Right renal pelvis (tissue), 4 donors: ENCODE data around the gene NOLC1. TPM values are rescaled to one million over a fixed set of nuclear protein-coding genes. Genes with fewer than 3 reads are reported as not detected.
"Not testable (repeated sequence)": the region's sequence is repeated elsewhere in the genome, so short reads cannot be mapped to it uniquely, and the experiment has no call there.

ENCODE experiments used
- DNase-seq, 4 donors: peaks; one replicate each; pipeline ENCODE4 v3.0.0-alpha.2; 2013; ENCODE audit warnings: low read depth in 4 of 4, low spot score in 3 of 4, missing footprints in 1 of 4
- polyA plus RNA-seq, 4 donors: library from polyadenylated mRNA; unstranded; fragments of 120-200 nt; gene quantifications; one replicate each; pipeline ENCODE4 v1.2.1, GENCODE V29; 2013; ENCODE audit not compliant: insufficient read length in 4 of 4

NOLC1 gene
- polyA plus RNA-seq, 4 donors = 92.7 to 105 (median 97.3) TPM

- no peak for DNase-seq
Observed at GRCh38 chr10:102150970-102151773, 1.0 kb upstream of the NOLC1 start.

DNA sequence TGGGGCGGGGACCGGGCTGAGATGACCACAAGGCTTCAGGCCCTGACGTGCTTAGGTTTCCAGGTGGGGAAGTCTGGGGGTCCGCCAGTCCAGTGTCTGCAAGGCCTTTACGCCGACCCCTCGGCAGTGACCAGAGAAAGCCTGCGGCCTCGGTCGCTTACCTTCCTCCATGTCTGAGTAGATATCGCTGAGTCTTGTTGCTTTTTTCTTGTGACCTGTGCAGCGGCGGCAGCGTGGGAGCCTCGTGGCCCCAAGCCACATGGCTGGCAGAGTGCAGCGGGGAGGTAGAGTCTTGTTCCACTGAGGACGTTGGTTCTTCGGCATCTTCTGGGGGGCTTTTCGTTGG is 329 bp downstream of the NOLC1 start:
- no peak for DNase-seq

- no peak for DNase-seq
Observed at GRCh38 chr10:102153093-102153620, 968 bp downstream of the NOLC1 start.

DNA sequence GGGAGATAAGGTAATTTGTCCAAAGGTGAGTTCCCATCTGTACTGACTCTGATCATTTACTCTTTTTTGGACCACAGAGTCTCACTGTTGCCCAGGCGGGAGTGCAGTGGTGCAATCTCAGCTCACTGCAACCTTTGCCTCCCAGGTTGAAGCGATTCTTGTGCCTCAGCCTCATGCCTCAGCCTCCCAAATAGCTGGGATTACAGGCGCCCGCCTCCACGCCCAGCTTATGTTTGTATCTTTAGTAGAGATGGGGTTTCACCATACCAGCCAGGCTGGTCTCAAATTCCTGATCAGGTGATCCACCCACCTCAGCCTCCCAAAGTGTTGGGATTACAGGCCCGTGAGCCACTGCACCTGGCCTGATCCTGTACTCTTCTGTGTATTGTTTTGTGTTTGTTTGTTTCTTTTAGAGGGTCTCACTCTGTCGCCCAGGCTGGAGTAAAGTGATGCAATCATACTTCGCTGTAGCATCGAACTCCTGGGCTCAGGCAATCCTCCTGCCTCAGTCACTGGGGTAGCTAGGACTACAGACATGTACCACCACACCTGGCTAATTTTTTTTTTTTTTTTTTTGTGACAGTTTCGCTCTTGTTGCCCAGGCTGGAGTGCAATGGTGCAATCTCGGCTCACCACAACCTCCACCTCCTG is 2.4 kb downstream of the NOLC1 start:
- DNase-seq = no peak

DNA sequence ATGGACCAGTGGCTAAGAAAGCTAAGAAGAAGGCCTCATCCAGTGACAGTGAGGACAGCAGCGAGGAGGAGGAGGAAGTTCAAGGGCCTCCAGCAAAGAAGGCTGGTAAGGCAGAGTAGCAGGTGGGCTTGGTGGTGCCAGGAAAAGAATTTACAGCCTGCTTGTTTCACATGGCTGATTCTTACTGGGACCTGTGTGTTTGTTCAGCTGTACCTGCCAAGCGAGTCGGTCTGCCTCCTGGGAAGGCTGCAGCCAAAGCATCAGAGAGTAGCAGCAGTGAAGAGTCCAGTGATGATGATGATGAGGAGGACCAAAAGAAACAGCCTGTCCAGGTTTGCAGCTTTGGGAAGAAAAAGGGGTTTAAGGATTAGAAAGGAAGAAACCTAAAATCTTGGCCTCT is 5.0 kb downstream of the NOLC1 start:
- DNase-seq = no peak

GRCh38 chr10:102159051-102159597 is 6.9 kb downstream of the NOLC1 start:
- no peak for DNase-seq

- no peak for DNase-seq
Observed at GRCh38 chr10:102159831-102160230, 7.6 kb downstream of the NOLC1 start.

- DNase-seq = no peak
Observed at GRCh38 chr10:102163342-102163989, 11.3 kb downstream of the NOLC1 start.

DNA sequence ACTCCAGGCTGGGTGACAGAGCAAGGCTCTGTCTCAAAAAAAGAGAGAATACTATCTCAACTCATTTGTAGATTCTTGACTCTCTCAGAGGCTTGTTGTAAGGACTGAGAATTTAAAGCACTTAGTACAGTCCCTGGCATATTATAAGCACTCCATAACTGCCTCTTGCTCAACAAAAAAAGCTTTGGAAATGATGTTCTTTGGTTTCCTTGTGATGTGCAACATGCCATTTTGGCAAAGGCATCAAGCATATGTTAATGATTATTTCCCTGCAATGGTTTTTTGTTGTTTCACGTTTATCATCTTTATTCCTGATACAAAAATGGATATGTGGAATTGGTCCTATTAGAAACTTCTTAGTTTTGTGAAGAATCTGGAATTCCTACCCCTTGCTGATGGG is 15.7 kb downstream of the NOLC1 start:
- DNase-seq = no peak

DNA sequence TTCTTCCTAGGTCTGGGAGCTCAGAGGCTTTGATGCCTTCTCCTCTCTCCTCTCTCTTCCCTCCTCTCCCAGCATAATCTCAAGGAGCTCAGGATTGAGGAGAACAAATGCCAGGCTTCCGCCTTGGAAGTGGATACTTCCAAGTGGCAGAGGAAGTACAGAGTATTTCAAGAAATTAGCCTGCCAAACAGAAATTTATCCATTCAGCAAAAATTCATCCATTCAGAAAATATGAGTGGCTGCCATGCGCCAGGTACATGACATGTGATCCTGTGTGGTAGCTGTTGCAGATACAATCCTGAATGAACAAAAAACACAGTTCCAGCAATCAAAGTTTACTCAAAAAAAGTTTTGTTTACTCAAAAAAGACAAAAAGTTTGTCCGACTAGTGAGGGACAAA is 18.4 kb downstream of the NOLC1 start:
- DNase-seq = no peak

DNA sequence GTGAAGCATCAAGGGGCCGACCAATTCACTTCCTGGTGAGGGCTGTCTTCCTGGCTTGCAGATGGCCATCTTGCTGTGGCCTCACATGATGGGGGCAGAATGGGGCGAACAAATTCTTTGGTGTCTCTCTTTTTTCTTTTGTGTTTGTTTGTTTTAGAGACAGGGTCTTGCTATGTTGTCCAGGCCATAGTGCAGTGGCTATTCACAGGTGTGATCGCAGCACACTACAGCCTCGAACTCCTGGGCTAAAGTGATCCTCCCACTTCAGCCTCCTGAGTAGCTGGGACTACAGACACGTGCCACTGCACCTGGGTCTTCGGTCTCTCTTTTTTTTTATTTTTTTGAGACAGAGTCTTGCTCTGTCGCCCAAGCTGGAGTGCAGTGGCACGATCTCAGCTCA is 20.1 kb downstream of the NOLC1 start:
- no peak for DNase-seq

DNA sequence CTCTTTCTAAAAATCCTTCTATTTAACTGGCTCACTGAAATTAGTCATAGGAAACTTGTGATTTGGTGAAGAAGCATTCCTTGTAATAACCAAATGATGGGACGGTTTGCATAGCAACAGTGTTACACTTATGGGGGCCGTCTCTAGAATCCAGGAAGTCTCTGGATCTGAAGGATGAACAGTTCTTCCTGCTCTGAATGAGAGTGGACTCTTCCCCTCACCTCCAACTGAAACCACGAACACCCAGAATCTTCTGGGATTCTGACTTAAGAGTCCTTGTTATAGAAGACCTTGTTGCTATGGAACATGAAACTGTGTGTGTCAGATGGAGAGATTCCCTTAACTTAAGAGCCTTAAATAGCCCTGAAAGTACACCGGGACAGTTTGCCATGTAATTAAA is 23.2 kb downstream of the NOLC1 start:
- DNase-seq = no peak

DNA sequence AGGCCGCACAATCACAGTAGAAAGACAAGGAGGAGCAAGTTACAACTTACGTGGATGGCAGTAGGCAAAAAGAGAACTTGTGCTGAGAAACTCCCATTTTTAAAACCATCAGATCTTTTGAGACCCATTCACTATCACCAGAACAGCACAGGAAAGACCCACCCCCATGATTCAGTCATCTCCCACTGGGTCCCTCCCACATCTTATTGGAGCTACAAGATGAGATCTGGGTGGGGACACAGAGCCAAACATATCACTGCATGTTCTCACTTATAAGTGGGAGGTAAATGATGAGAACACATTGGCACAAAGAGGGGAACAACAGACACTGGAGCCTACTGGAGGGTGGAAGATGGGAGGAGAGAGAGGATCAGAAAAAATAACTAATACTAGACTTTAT is 32.4 kb downstream of the NOLC1 start:
- DNase-seq = no peak

DNA sequence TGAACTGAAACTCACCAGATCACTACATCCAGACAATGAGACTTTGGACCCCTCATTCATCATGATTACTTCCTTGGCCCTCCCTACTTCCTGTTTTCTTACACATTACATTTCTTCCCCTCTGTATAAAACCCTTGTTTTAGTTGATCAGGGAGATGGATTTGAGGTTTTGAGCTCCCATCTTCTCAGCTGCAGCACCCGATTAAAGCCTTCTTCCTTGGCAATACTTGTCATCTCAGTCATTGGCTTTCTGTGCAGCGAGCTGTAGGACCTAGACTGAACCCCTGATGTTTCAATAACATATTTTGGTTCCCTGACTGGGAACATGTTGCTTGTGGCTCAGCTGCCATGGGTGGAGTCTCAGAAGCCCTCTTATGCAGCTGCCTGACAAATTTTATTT is 33.1 kb downstream of the NOLC1 start:
- DNase-seq = no peak

GRCh38 chr10:102185811-102186527 is 33.8 kb downstream of the NOLC1 start:
- no peak for DNase-seq

- no peak for DNase-seq
Observed at GRCh38 chr10:102188298-102188940, 36.2 kb downstream of the NOLC1 start.

- DNase-seq = not testable (repeated sequence)
Observed at GRCh38 chr10:102188941-102189898, 37.0 kb downstream of the NOLC1 start.

DNA sequence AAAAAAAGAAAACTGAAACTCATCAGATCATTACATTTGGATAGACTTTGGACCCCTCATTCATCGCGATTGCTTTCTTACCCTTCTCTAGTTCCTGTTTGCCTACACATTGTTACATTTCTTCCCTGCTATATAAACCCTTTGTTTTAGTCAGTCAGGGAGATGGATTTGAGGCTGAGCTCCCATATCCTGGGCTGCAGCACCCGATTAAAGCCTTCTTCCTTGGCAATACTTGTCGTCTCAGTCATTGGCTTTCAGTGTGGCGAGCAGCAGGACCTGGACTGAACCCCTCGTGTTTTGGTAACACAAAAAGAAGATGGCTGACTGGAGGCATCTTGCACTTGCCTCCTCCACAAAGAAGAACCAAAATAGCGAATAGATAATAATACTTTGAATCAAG is 39.8 kb downstream of the NOLC1 start:
- DNase-seq = no peak

DNA sequence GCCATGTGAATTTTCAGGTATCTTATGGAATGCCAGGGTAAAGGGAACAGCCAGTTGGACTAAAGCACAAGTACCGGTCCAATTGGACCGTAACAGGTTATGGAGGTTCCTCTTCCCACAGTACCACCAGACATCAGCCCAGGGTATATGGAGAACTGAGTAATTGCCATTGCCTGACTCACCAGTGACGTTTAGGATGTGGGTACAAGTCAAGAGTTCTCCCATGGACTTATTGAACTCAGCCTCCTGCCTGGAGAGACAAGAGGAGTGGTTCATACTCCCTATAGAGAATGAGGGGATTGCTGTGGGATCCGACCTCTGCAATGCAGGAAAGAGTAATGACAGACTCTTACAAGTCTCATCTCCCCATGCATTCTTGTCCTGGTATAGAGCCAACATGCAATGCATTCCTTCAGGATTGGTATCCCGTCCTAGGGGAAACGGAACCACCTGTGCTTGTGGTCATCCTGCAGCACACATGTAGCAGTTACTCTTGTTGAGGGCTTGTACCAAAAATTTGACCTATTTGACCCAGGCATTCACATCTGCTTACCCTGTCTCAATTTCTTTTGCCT is 43.2 kb downstream of the NOLC1 start:
- no peak for DNase-seq
